Activated CD8-positive, alpha-beta T cell treated with anti-CD3 and anti-CD28 coated beads for 36 hours (primary cell): Measurements from ENCODE around the gene GNB2. TPM values are rescaled to one million over a fixed set of nuclear protein-coding genes. Genes with fewer than 3 reads are reported as not detected.
"Not testable (repeated sequence)": the region's sequence is repeated elsewhere in the genome, so short reads cannot be mapped to it uniquely, and the experiment has no call there.

Experiments used
- ATAC-seq: fragments of 200-7000 bp; cut with Tn5 transposase; one replicate; pipeline ENCODE4 v1.10.0; 2021; ENCODE audit warnings: mild to moderate bottlenecking, moderate library complexity
- CTCF ChIA-PET: fragments of 350-600 bp; sonication (Branson Sonifier 250); formaldehyde crosslinking; loops from one replicate; lab custom pipeline; 2021; ENCODE audit warnings: antibody characterized with exemption; lab: Charles Lee
- POLR2A ChIA-PET: fragments of 350-600 bp; sonication (Branson Sonifier 250); formaldehyde crosslinking; loops from one replicate; lab custom pipeline; 2021; ENCODE audit warnings: antibody characterized with exemption; lab: Charles Lee
- DNase-seq: peaks from one replicate; pipeline ENCODE4 v3.0.0-alpha.2; 2020
- H3K27ac Mint-ChIP-seq: one replicate; pipeline ENCODE4 v1.8.0; 2021; ENCODE audit warnings: mild to moderate bottlenecking, mixed read lengths
- H3K27me3 Mint-ChIP-seq: one replicate; pipeline ENCODE4 v1.8.0; 2021; ENCODE audit warnings: mixed read lengths
- H3K36me3 Mint-ChIP-seq: one replicate; pipeline ENCODE4 v1.8.0; 2021; ENCODE audit warnings: low read depth, mixed read lengths
- H3K4me1 Mint-ChIP-seq: one replicate; pipeline ENCODE4 v1.8.0; 2021; ENCODE audit warnings: low read depth, mixed read lengths
- H3K4me3 Mint-ChIP-seq: one replicate; pipeline ENCODE4 v1.8.0; 2021; ENCODE audit warnings: mild to moderate bottlenecking, moderate library complexity, mixed read lengths
- H3K9me3 Mint-ChIP-seq: one replicate; pipeline ENCODE4 v1.8.0; 2021; ENCODE audit warnings: mixed read lengths
- CTCF ChIP-seq: fragments of 200-600 bp; IDR thresholded peaks from one replicate; pipeline ENCODE4 v1.8.0; 2022; ENCODE audit warnings: antibody characterized with exemption, mild to moderate bottlenecking
- intact Hi-C: fragments of 100-400 bp; cut with micrococcal nuclease; formaldehyde crosslinking; loops from one replicate; pipeline ENCODE4 v1.10.0; 2022
- total RNA-seq, 2 experiments: library from RNA; stranded (reverse); gene quantifications; one replicate each; pipeline ENCODE4 v1.2.3, GENCODE V29; 2021

Gene GNB2
- total RNA-seq, 2 experiments from 2014 or later, result 192 TPM

- ChIA-PET POLR2A (interaction anchor here (1.1 kb wide), 1 partner anchor 162 kb away, joined by 3 read pairs; no protein-coding TSS in a partner anchor), CTCF (interaction anchor here (9.9 kb wide), 1 partner anchor 16 kb away, joined by 162 read pairs; the partner anchor contains the start of gene GIGYF1)
- no peak overlapping the region for H3K27ac Mint-ChIP-seq
- no peak for DNase-seq
- H3K4me3 Mint-ChIP-seq, result peak overlapping the region; percentile 43
- no peaks in the 10 kb centered on the region for H3K27me3 Mint-ChIP-seq
- intact Hi-C loops, result no loop called here
- TF ChIP-seq CTCF, result no peak
- peaks cover 9% of the 10 kb centered on the region for H3K36me3 Mint-ChIP-seq
- no peak for ATAC-seq
- H3K9me3 Mint-ChIP-seq, result no peaks in the 10 kb centered on the region
- peaks cover 6% of the 10 kb centered on the region for H3K4me1 Mint-ChIP-seq
These were observed 34.9 kb downstream of the GNB2 start for GRCh38 chr7:100708395-100708794.

- Mint-ChIP-seq H3K4me3 (no peak overlapping the region), H3K4me1 (peaks cover 6% of the 10 kb centered on the region), H3K9me3 (no peaks in the 10 kb centered on the region), H3K36me3 (peaks cover 9% of the 10 kb centered on the region), H3K27me3 (no peaks in the 10 kb centered on the region), H3K27ac (no peak overlapping the region)
- intact Hi-C loops, result no loop called here
- ChIA-PET POLR2A (no interaction called here), CTCF (no interaction called here)
- TF ChIP-seq CTCF, result no peak
- ATAC-seq (no peak), DNase-seq (no peak)
These were observed 36.9 kb downstream of the GNB2 start for GRCh38 chr7:100710452-100710851.

- H3K9me3 Mint-ChIP-seq, result no peaks in the 10 kb centered on the region
- DNase-seq (no peak), ATAC-seq (no peak)
- H3K4me3 Mint-ChIP-seq, result no peak overlapping the region
- H3K27me3 Mint-ChIP-seq, result no peaks in the 10 kb centered on the region
- POLR2A ChIA-PET, result no interaction called here
- no peak for TF ChIP-seq CTCF
- CTCF ChIA-PET, result interaction anchor here (1.7 to 3.5 kb wide), 2 partner anchors 14 to 77 kb away, joined by 5 to 15 read pairs; no protein-coding TSS in a partner anchor
- intact Hi-C loops, result no loop called here
- peaks cover 6% of the 10 kb centered on the region for H3K4me1 Mint-ChIP-seq
- no peak overlapping the region for H3K27ac Mint-ChIP-seq
- H3K36me3 Mint-ChIP-seq, result peaks cover 5% of the 10 kb centered on the region
These were observed 37.8 kb downstream of the GNB2 start for GRCh38 chr7:100711369-100711768.

GRCh38 chr7:100714725-100715124 lies 41.2 kb downstream of the GNB2 start:
- intact Hi-C loops, result no loop called here
- no peak for ATAC-seq

GRCh38 chr7:100717073-100717472 lies 43.5 kb downstream of the GNB2 start:
- H3K36me3 Mint-ChIP-seq, H3K4me1 Mint-ChIP-seq, ATAC-seq, DNase-seq, intact Hi-C loops, H3K9me3 Mint-ChIP-seq, H3K4me3 Mint-ChIP-seq, H3K27ac Mint-ChIP-seq: not testable (repeated sequence)
- ChIA-PET POLR2A (interaction anchor here (0.6 to 1.0 kb wide), 2 partner anchors 11 to 338 kb away, joined by 3 read pairs; partner anchors contain the start of gene POP7), CTCF (interaction anchor here (2.2 to 2.3 kb wide), 2 partner anchors 8 to 11 kb away, joined by 7 to 14 read pairs; partner anchors contain the start of gene POP7)
- peaks cover 30% of the 10 kb centered on the region for H3K27me3 Mint-ChIP-seq

More at GRCh38 chr7:100714725-100715124, 41.2 kb downstream of the GNB2 start:
- CTCF ChIA-PET, result interaction anchor here (1.4 to 3.5 kb wide), 2 partner anchors 10 to 11 kb away, joined by 5 to 15 read pairs; no protein-coding TSS in a partner anchor
- TF ChIP-seq CTCF, result no peak
- no peak overlapping the region for H3K4me3 Mint-ChIP-seq
- no peak for DNase-seq
- H3K9me3 Mint-ChIP-seq, result peaks cover 3% of the 10 kb centered on the region
- no peak overlapping the region for H3K27ac Mint-ChIP-seq
- POLR2A ChIA-PET, result interaction anchor here (1.3 kb wide), 1 partner anchor 21 kb away, joined by 3 read pairs; the partner anchor contains the start of gene GIGYF1
- no peaks in the 10 kb centered on the region for H3K4me1 Mint-ChIP-seq
- no peaks in the 10 kb centered on the region for H3K36me3 Mint-ChIP-seq
- H3K27me3 Mint-ChIP-seq, result peaks cover 11% of the 10 kb centered on the region
